GM12873 (cell line): ENCODE data around the gene MICU1.

Experiments
- TF ChIP-seq, protein P1 (sequence below): IDR thresholded peaks from 2 replicates; pipeline ENCODE4 v1.5.1; 2012; ENCODE audit warnings: low read depth, mild to moderate bottlenecking, moderate library complexity, low read length, control low read depth; ENCODE audit not compliant: insufficient read depth; ENCODE audit errors: missing control alignments

Gene MICU1

DNA sequence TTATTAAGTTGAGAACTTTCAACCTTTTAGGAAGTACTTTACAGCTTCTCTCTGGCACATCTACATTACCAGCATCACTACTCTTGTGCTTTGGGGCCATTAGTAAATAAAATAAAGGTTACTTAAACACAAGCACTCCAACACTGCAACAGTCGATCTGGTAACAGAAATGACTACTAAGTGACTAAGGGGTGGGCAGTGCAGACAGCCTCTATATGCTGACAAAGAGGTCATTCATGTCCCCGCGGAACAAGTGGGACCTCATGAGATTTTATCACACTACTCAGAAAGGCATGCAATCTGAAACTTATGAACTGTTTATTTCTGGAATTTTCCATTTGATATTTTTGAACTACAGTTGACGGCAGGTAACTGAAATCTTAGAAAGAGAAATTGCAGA, 159.9 kb downstream of the MICU1 start:
- TF ChIP-seq, protein P1, sequence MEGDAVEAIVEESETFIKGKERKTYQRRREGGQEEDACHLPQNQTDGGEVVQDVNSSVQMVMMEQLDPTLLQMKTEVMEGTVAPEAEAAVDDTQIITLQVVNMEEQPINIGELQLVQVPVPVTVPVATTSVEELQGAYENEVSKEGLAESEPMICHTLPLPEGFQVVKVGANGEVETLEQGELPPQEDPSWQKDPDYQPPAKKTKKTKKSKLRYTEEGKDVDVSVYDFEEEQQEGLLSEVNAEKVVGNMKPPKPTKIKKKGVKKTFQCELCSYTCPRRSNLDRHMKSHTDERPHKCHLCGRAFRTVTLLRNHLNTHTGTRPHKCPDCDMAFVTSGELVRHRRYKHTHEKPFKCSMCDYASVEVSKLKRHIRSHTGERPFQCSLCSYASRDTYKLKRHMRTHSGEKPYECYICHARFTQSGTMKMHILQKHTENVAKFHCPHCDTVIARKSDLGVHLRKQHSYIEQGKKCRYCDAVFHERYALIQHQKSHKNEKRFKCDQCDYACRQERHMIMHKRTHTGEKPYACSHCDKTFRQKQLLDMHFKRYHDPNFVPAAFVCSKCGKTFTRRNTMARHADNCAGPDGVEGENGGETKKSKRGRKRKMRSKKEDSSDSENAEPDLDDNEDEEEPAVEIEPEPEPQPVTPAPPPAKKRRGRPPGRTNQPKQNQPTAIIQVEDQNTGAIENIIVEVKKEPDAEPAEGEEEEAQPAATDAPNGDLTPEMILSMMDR: no peak

DNA sequence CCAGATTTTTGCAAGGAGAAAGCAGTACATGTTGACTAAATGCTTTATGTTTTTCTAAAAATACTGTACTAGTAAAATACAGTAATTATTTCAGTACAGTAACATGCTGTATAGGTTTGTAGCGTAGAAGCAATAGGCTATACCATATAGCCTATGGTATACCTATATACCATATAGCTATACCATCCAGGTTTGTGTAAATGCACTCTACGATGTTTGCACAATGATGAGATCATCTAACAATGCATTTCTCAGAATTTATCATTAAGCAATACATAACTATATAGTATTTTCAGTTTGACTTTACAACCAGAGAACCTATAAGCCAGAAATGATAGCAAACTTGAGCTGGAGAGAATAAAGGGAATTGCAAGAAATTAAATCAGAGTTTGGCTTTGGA, 161.4 kb downstream of the MICU1 start:
- TF ChIP-seq, protein P1: no peak

GRCh38 chr10:72462261-72462660, 163.6 kb downstream of the MICU1 start:
- TF ChIP-seq, protein P1: no peak

DNA sequence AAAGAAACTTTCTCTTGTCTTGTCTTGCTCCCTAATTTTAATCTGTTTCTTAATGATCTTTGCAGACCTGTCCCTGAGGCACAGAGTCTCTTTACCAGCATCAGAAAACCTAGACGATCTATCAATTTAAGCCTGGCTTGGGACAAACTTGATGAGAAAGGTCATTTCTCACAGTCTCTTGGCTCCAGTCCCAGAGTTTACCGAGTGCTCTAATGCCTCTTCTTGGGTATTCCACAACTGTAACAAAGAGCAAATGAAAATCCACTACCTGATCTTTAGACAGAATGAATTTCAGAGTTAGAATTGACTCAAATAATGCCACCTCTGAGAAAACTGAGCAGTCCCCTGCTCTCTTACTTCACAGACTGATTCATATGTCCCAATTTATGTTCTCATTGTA, 164.8 kb downstream of the MICU1 start:
- TF ChIP-seq, protein P1: no peak

- TF ChIP-seq, protein P1: no peak
Measured at GRCh38 chr10:72460284-72460876, 165.5 kb downstream of the MICU1 start.

DNA sequence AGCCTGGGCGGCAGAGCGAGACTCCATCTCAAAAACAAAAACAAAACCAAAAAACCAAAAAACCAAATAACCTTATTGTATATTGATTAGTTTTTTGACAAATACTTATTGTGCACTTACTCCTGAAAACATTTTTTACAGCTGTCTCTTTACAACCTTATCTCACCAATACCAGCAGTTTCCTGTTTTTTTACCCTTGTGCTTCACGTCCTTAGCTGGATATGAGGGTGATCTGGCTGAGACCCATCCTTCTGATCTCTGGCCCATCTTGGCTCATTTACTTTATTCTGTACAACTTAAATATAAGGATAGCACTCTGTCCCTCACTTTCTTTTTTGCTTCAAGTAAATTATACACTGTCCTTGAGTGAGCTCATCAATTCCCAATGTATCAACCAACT, 166.6 kb downstream of the MICU1 start:
- TF ChIP-seq, protein P1: no peak

DNA sequence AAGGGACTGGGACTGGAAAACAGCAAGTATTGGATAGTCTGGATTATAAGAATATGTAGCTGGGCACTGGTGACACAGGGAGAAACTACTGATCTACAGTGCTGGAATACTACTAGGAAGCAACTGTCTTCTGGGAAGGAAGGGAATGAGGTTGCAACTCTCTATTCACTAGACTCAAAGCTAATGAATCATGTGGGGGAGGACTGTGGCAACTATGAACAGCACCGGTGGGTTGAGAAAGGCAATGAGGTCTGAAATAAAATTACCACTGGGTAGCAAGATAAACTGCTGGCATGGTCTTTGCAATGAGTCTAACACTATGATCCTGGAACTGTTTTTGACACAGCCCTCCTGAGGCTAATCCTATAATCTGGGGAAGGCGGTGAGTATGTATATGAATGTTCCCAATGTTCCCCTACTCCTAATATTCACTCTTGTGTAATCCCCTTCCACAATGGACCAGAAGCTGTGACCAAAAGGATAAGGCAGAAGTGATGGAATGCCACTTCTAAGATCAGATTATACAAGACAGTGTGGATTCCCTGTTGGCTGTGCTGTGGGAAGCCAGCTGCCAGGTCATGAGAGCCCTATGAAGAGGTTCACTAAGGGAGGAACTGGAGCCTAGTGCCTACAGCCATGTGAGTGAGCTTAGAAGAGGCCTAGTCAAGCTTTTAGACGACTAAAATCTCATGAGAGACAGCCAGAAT, 169.8 kb downstream of the MICU1 start:
- TF ChIP-seq, protein P1: no peak
